Vagina (tissue), 2 donors: ENCODE results near the gene ZBTB20.

Experiments used
- POLR2A ChIP-seq, 2 donors: fragments of 450-650 bp; IDR thresholded peaks; one replicate each; pipeline ENCODE4 v1.6.1; 2017; ENCODE audit warnings: antibody characterized with exemption in 2 of 2, mild to moderate bottlenecking in 2 of 2, moderate library complexity in 2 of 2
- POLR2AphosphoS5 ChIP-seq, 2 donors: sonication (generic); formaldehyde crosslinking; IDR thresholded peaks; one replicate each; pipeline ENCODE4 v1.9.0; 2017; ENCODE audit warnings: antibody characterized with exemption in 2 of 2, mild to moderate bottlenecking in 2 of 2, low read depth in 1 of 2; ENCODE audit not compliant: insufficient read depth in 1 of 2
- TF ChIP-seq, protein P1 (sequence below), 3 experiments: fragments of 450-650 bp in 2 of 3; fragments of 200-600 bp in 1 of 3; sonication (generic) in 1 of 3; IDR thresholded peaks; one replicate each; pipeline ENCODE4 v1.5.1; 2017 to 2019; ENCODE audit warnings: antibody characterized with exemption in 3 of 3, mild to moderate bottlenecking in 2 of 3, moderate library complexity in 2 of 3

DNA sequence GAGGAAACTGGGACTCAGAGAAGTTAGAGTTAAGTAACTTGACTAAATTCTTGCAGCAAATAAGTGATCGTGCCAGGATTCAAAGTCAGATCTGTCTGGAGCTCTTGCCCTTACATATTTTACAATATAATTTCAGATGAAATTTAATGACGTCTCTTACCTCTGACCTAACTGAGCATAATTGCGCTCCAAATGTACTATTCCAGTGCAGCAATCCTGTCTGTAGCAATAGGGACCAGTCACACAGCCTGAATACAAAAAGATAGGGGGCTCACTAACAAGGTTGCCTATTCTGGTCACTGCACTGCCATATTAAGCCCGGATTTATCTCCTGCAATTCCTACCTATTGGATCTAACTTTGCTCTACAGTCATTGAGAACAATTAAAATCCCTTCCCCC lies 316.4 kb downstream of the ZBTB20 start:
- TF ChIP-seq, protein P1, sequence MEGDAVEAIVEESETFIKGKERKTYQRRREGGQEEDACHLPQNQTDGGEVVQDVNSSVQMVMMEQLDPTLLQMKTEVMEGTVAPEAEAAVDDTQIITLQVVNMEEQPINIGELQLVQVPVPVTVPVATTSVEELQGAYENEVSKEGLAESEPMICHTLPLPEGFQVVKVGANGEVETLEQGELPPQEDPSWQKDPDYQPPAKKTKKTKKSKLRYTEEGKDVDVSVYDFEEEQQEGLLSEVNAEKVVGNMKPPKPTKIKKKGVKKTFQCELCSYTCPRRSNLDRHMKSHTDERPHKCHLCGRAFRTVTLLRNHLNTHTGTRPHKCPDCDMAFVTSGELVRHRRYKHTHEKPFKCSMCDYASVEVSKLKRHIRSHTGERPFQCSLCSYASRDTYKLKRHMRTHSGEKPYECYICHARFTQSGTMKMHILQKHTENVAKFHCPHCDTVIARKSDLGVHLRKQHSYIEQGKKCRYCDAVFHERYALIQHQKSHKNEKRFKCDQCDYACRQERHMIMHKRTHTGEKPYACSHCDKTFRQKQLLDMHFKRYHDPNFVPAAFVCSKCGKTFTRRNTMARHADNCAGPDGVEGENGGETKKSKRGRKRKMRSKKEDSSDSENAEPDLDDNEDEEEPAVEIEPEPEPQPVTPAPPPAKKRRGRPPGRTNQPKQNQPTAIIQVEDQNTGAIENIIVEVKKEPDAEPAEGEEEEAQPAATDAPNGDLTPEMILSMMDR (IDR thresholded peaks at IDR 0.05), result no peak
- TF ChIP-seq POLR2AphosphoS5 (IDR thresholded peaks at IDR 0.05; ENCODE audit: insufficient read depth in 1 of 2, low read depth in 1 of 2) (no peak), POLR2A (IDR thresholded peaks at IDR 0.05) (no peak)
